IPS-NIHi7 (cell line): ENCODE results near the gene MAN1C1.

Source experiments
- DNase-seq: peaks from one replicate; pipeline ENCODE4 v3.0.0; 2012; ENCODE audit warnings: mixed read lengths; ENCODE audit errors: extremely low spot score

MAN1C1 gene

GRCh38 chr1:25616095-25616986 lies at the start of gene MAN1C1:
Gene MAN1C1 (plus strand): TSS chr1:25616791. CDS start chr1:25617798, 1,007 bp downstream.
- peak; percentile 98 for DNase-seq

GRCh38 chr1:25567710-25568089 lies 48.9 kb upstream of the MAN1C1 start:
- no peak for DNase-seq

- DNase-seq, result peak; percentile 83
These were observed 48.3 kb upstream of the MAN1C1 start for GRCh38 chr1:25568090-25568833.

GRCh38 chr1:25568834-25569596 lies 47.6 kb upstream of the MAN1C1 start:
- DNase-seq, result peak; percentile 60

GRCh38 chr1:25569597-25570396 lies 46.8 kb upstream of the MAN1C1 start:
- no peak for DNase-seq

GRCh38 chr1:25570798-25571521 lies 45.6 kb upstream of the MAN1C1 start:
- DNase-seq, result no peak

GRCh38 chr1:25571522-25571970 lies 45.0 kb upstream of the MAN1C1 start:
- DNase-seq, result no peak

- no peak for DNase-seq
These were observed 44.5 kb upstream of the MAN1C1 start for GRCh38 chr1:25572107-25572506.

- peak; percentile 84 for DNase-seq
These were observed 43.6 kb upstream of the MAN1C1 start for GRCh38 chr1:25572708-25573590.

- DNase-seq, result no peak
These were observed 43.0 kb upstream of the MAN1C1 start for GRCh38 chr1:25573591-25573930.

- DNase-seq, result no peak
These were observed 42.6 kb upstream of the MAN1C1 start for GRCh38 chr1:25573961-25574360.

GRCh38 chr1:25575191-25575590 lies 41.4 kb upstream of the MAN1C1 start:
- DNase-seq, result no peak

- no peak for DNase-seq
These were observed 40.0 kb upstream of the MAN1C1 start for GRCh38 chr1:25576459-25577133.

- no peak for DNase-seq
These were observed 39.3 kb upstream of the MAN1C1 start for GRCh38 chr1:25577134-25577920.

GRCh38 chr1:25579292-25580252 lies 37.0 kb upstream of the MAN1C1 start:
- DNase-seq, result no peak

GRCh38 chr1:25580927-25581326 lies 35.7 kb upstream of the MAN1C1 start:
- peak; percentile 63 for DNase-seq

GRCh38 chr1:25581764-25582163 lies 34.8 kb upstream of the MAN1C1 start:
- DNase-seq, result no peak
